PC-9 (cell line): ENCODE results near the gene IL13RA2. TPM values are rescaled to one million over a fixed set of nuclear protein-coding genes. Genes with fewer than 3 reads are reported as not detected.

Experiments used
- BruUV-seq: library from RNA; stranded (reverse); fragments of 400-500 nt; replicated peaks from 2 replicates; lab custom pipeline; 2021; lab: Mats Ljungman, UMichigan
- CTCF ChIA-PET: fragments of 300-600 bp; sonication (Branson Sonifier 250); formaldehyde crosslinking; loops from one replicate; lab custom pipeline; 2022; ENCODE audit warnings: antibody characterized with exemption; lab: Charles Lee
- POLR2A ChIA-PET: fragments of 300-600 bp; sonication (Branson Sonifier 250); formaldehyde crosslinking; loops from one replicate; lab custom pipeline; 2022; ENCODE audit warnings: antibody characterized with exemption; ENCODE audit not compliant: unreplicated experiment; lab: Charles Lee
- DNase-seq, 2 experiments: peaks; one replicate each; pipeline versions ENCODE4 v3.0.0 to v3.0.0-alpha.2; 2015 to 2022; ENCODE audit warnings: mixed read lengths in 1 of 2
- H2AFZ ChIP-seq: fragments of 200-600 bp; sonication (generic); 2 replicates; pipeline ENCODE4 v1.8.1; 2017; ENCODE audit warnings: antibody characterized with exemption
- H3F3A ChIP-seq: fragments of 200-600 bp; sonication (generic); 2 replicates; pipeline ENCODE4 v1.8.1; 2017; ENCODE audit warnings: antibody characterized with exemption, mild to moderate bottlenecking, low read depth; ENCODE audit not compliant: insufficient read depth
- H3K27ac ChIP-seq: fragments of 200-600 bp; sonication (generic); 2 replicates; pipeline ENCODE4 v1.6.1; 2016; ENCODE audit warnings: mixed run types
- H3K27me3 ChIP-seq: fragments of 200-600 bp; sonication (generic); 2 replicates; pipeline ENCODE4 v1.6.1; 2016; ENCODE audit warnings: low read depth, mixed run types; ENCODE audit not compliant: insufficient read depth
- H3K36me3 ChIP-seq: fragments of 200-600 bp; sonication (generic); 2 replicates; pipeline ENCODE4 v1.6.1; 2016; ENCODE audit warnings: low read depth, mixed run types
- H3K4me1 ChIP-seq: fragments of 200-600 bp; sonication (generic); replicated peaks from 2 replicates; pipeline ENCODE4 v1.6.1; 2016; ENCODE audit warnings: mixed run types; ENCODE audit not compliant: insufficient read depth
- H3K4me2 ChIP-seq: fragments of 200-600 bp; sonication (generic); 2 replicates; pipeline ENCODE4 v1.6.1; 2017; ENCODE audit warnings: mixed run types
- H3K4me3 ChIP-seq: fragments of 200-600 bp; sonication (generic); 2 replicates; pipeline ENCODE4 v1.6.1; 2016; ENCODE audit warnings: mixed run types
- H3K79me2 ChIP-seq: fragments of 200-600 bp; sonication (generic); 2 replicates; pipeline ENCODE4 v1.6.1; 2017; ENCODE audit warnings: low read depth, mixed run types
- H3K9me2 ChIP-seq: fragments of 200-600 bp; sonication (generic); 2 replicates; pipeline ENCODE4 v1.8.1; 2017; ENCODE audit warnings: mild to moderate bottlenecking; ENCODE audit not compliant: insufficient read depth
- H3K9me3 ChIP-seq: fragments of 200-600 bp; sonication (generic); 2 replicates; pipeline ENCODE4 v1.8.1; 2016; ENCODE audit warnings: low read depth; ENCODE audit not compliant: insufficient read depth
- H4K20me1 ChIP-seq: fragments of 200-600 bp; sonication (generic); 2 replicates; pipeline ENCODE4 v1.8.1; 2017; ENCODE audit not compliant: insufficient read depth
- EZH2 ChIP-seq: fragments of 200-600 bp; sonication (generic); IDR thresholded peaks from 2 replicates; pipeline ENCODE4 v1.8.0; 2017; ENCODE audit warnings: antibody characterized with exemption, low read depth
- intact Hi-C: fragments of 100-400 bp; cut with micrococcal nuclease; formaldehyde crosslinking; loops from one replicate; pipeline ENCODE4 v1.10.0; 2022; ENCODE audit not compliant: unreplicated experiment
- total RNA-seq: library from RNA; stranded (reverse); gene quantifications from 2 replicates; pipeline ENCODE4 v1.2.3, GENCODE V29; 2021
- TF ChIP-seq, protein P1 (sequence below): fragments of 200-600 bp; sonication (generic); conservative IDR thresholded peaks from 2 replicates; pipeline ENCODE4 v1.6.1; 2017; ENCODE audit warnings: mixed run types, antibody characterized with exemption, mild to moderate bottlenecking, moderate library complexity

Gene IL13RA2
- total RNA-seq, 1 experiment from 2014 or later, result not detected

DNA sequence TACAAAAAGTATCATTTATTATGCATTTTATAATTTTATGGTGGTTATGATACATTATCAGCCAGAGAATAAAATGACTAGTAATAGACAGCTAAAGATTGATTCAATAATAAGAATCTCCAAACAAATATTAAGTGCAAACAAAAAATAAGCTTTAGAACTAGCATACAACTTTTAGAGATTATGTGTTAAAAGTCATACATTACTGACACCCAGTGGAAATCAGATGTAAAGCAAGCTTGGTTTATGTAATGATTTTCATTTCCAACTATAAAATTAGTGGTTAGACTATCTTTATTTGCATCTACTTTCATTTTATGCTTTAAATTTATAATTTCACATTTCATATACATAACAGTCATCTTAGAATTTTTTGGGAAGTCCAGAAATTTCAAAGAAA is 57.7 kb downstream of the IL13RA2 start:
- Histone ChIP-seq H3K79me2 (no peaks in the 10 kb centered on the region), H2AFZ (no peak overlapping the region), H3K4me1 (no peaks in the 10 kb centered on the region), H3K27me3 (no peaks in the 10 kb centered on the region), H3K4me3 (no peak overlapping the region), H4K20me1 (no peaks in the 10 kb centered on the region), H3K27ac (no peak overlapping the region), H3K9me2 (no peaks in the 10 kb centered on the region), H3K9me3 (no peaks in the 10 kb centered on the region), H3K4me2 (no peak overlapping the region), H3K36me3 (no peaks in the 10 kb centered on the region), H3F3A (no peaks in the 10 kb centered on the region)
- DNase-seq, result peak in 1 of 2 experiments; percentile 40
- CTCF ChIA-PET, result interaction anchor here (0.7 to 1.3 kb wide), 2 partner anchors 333 to 380 kb away, joined by 4 to 5 read pairs; no protein-coding TSS in a partner anchor
- POLR2A ChIA-PET, result interaction anchor here (0.6 kb wide), 1 partner anchor 63 kb away, joined by 8 read pairs; no protein-coding TSS in a partner anchor
- no TSS peak for BruUV-seq
- intact Hi-C loops, result loop anchor here (5.0 kb wide), 1 partner anchor 332 kb away; no protein-coding TSS in a partner anchor
- TF ChIP-seq, protein P1, sequence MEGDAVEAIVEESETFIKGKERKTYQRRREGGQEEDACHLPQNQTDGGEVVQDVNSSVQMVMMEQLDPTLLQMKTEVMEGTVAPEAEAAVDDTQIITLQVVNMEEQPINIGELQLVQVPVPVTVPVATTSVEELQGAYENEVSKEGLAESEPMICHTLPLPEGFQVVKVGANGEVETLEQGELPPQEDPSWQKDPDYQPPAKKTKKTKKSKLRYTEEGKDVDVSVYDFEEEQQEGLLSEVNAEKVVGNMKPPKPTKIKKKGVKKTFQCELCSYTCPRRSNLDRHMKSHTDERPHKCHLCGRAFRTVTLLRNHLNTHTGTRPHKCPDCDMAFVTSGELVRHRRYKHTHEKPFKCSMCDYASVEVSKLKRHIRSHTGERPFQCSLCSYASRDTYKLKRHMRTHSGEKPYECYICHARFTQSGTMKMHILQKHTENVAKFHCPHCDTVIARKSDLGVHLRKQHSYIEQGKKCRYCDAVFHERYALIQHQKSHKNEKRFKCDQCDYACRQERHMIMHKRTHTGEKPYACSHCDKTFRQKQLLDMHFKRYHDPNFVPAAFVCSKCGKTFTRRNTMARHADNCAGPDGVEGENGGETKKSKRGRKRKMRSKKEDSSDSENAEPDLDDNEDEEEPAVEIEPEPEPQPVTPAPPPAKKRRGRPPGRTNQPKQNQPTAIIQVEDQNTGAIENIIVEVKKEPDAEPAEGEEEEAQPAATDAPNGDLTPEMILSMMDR, result peak; percentile 83
- TF ChIP-seq EZH2, result no peak

Other genes with a start within 250 kb of the IL13RA2 start
- not detected in 2 replicates for gene RBMXL3, start 171.8 kb upstream of the IL13RA2 start, total RNA-seq
- not detected in 2 replicates for gene LRCH2, start 216.5 kb upstream of the IL13RA2 start, total RNA-seq